BLaER1 treated with 17β-estradiol and CSF1 and Interleukin-3, amounts not matched to agents 10 nM and 100 nM (cell line): ENCODE results near the gene PALB2.
A peak's percentile ranks its signal among the peaks of the same experiment; 100 is the strongest.

Source experiments
- H3K27ac ChIP-seq, 11 experiments: shearing (Covaris generic); formaldehyde crosslinking; 2 replicates each; pipeline ENCODE4 v1.8.1; 2022
- H3K27me3 ChIP-seq, 11 experiments: shearing (Covaris generic); formaldehyde crosslinking; 2 replicates each; pipeline ENCODE4 v1.8.1; 2022
- H3K36me3 ChIP-seq, 11 experiments: shearing (Covaris generic); formaldehyde crosslinking; 2 replicates each; pipeline ENCODE4 v1.8.1; 2022
- H3K4me1 ChIP-seq, 10 experiments: shearing (Covaris generic); formaldehyde crosslinking; 2 replicates each; pipeline ENCODE4 v1.8.1; 2022
- H3K4me2 ChIP-seq, 11 experiments: shearing (Covaris generic); formaldehyde crosslinking; 2 replicates each; pipeline ENCODE4 v1.8.1; 2022
- H3K4me3 ChIP-seq, 10 experiments: shearing (Covaris generic); formaldehyde crosslinking; 2 replicates each; pipeline ENCODE4 v1.8.1; 2022
- H3K9ac ChIP-seq, 11 experiments: shearing (Covaris generic); formaldehyde crosslinking; 2 replicates each; pipeline ENCODE4 v1.8.1; 2022
- H3K9me3 ChIP-seq, 11 experiments: shearing (Covaris generic); formaldehyde crosslinking; replicated peaks in 1 of 11; 2 replicates each; pipeline ENCODE4 v1.8.1; 2022
- H4K20me1 ChIP-seq, 11 experiments: shearing (Covaris generic); formaldehyde crosslinking; 2 replicates each; pipeline ENCODE4 v1.8.1; 2022
- Cebpa-rat ChIP-seq, 11 experiments: shearing (Covaris generic); IDR thresholded peaks; 2 replicates each; pipeline ENCODE4 v1.8.1; 2022

PALB2 gene

GRCh38 chr16:23567602-23568001 lies 73.5 kb downstream of the PALB2 start:
- no peaks in the 10 kb centered on the region for H3K27me3 ChIP-seq
- H3K27ac ChIP-seq: no peak overlapping the region
- H3K4me1 ChIP-seq: peaks cover 0 to 34% (median 12%) of the 10 kb centered on the region in 10 experiments; a peak in 11 of 20 replicates
- peaks cover 0 to 66% (median 18%) of the 10 kb centered on the region in 11 experiments; a peak in 13 of 22 replicates for H4K20me1 ChIP-seq
- H3K9ac ChIP-seq: no peak overlapping the region
- TF ChIP-seq Cebpa-rat (IDR thresholded peaks at IDR 0.05): no peak
- no peak overlapping the region for H3K4me3 ChIP-seq
- H3K36me3 ChIP-seq: peaks cover 87 to 100% (median 97%) of the 10 kb centered on the region in 11 experiments
- H3K4me2 ChIP-seq: no peak overlapping the region
- H3K9me3 ChIP-seq: no peaks in the 10 kb centered on the region

DNA sequence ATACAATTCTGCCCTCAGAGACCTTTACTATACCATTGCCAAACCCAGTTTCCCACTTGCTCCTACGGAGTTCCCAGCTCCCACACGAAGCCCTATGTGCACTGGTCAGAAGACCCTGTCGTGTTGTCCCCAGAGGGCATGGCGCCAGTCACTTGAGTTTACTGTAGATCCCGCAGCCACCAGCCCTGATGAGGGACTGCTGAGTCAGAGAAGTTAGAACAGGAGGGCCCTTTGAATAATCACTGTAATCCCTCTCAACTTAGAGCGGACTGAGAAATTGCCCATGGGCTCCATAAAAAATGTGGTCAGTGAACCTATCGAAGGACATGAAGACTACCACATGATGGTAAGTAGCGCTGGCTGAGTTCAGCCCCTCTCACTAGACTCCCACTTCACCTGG lies 74.4 kb downstream of the PALB2 start:
- Histone ChIP-seq H3K4me1 (peaks cover 0 to 29% (median 12%) of the 10 kb centered on the region in 10 experiments; a peak in 11 of 20 replicates), H3K36me3 (peaks cover 87 to 100% (median 97%) of the 10 kb centered on the region in 11 experiments), H3K27me3 (no peaks in the 10 kb centered on the region), H4K20me1 (peaks cover 0 to 66% (median 11%) of the 10 kb centered on the region in 11 experiments; a peak in 13 of 22 replicates), H3K9ac (no peak overlapping the region), H3K4me3 (no peak overlapping the region), H3K9me3 (no peaks in the 10 kb centered on the region), H3K27ac (no peak overlapping the region), H3K4me2 (no peak overlapping the region)
- no peak for TF ChIP-seq Cebpa-rat (IDR thresholded peaks at IDR 0.05)

DNA sequence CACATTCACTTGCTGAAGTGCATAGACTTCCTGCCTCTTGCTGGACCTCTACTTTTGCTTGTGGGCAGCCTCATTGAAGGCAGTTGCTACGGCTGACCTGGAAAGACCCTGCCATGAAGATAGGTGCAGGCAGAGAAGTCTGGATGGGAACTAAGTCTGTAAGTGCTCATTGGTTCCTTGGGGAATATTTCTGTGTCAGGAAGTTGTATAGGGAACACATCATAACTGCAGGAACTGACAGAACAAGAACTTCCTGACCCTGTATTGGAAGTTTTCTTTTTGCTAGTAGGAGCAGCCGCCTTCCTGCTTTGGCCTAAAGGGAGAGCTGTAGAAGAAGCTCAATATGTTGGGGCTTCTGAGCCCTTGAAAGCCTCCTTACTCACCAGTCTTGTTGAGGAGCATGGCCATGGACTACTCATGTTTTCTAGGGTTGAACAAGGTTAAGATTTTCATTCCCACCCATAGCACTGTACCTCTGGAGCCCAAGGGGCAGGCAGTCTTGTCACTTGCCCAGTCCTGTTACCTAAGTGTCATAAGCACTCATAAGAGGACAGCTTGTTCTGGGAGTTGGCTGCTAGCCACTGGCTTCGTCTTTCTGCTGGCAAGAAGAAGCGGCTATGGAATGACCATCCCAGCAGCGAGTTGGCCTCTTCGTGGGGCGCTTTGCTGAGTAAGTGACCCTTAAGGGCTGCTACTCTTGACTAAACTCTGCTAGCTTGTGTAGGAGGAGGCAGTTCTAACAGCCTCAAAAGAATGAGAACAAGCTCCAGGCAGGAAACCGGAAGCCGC lies 76.3 kb downstream of the PALB2 start:
- no peak for TF ChIP-seq Cebpa-rat (IDR thresholded peaks at IDR 0.05)
- Histone ChIP-seq H3K9ac (no peak overlapping the region), H3K27me3 (no peaks in the 10 kb centered on the region), H3K9me3 (no peaks in the 10 kb centered on the region), H3K4me1 (peaks cover 0 to 26% (median 2%) of the 10 kb centered on the region in 10 experiments; a peak in 11 of 20 replicates), H3K4me2 (no peak overlapping the region), H4K20me1 (peaks cover 0 to 66% (median 13%) of the 10 kb centered on the region in 11 experiments; a peak in 12 of 22 replicates), H3K36me3 (peaks cover 89 to 100% (median 99%) of the 10 kb centered on the region in 11 experiments), H3K27ac (no peak overlapping the region), H3K4me3 (no peak overlapping the region)

- no peak overlapping the region for H3K27ac ChIP-seq
- peaks cover 0 to 70% (median 25%) of the 10 kb centered on the region in 11 experiments; a peak in 11 of 22 replicates for H4K20me1 ChIP-seq
- TF ChIP-seq Cebpa-rat (IDR thresholded peaks at IDR 0.05): no peak
- H3K4me3 ChIP-seq: no peak overlapping the region
- H3K4me1 ChIP-seq: peaks cover 12 to 34% (median 17%) of the 10 kb centered on the region in 10 experiments
- H3K9me3 ChIP-seq: no peaks in the 10 kb centered on the region
- H3K9ac ChIP-seq: no peak overlapping the region
- peaks cover 81 to 96% (median 92%) of the 10 kb centered on the region in 11 experiments for H3K36me3 ChIP-seq
- no peak overlapping the region for H3K4me2 ChIP-seq
- no peaks in the 10 kb centered on the region for H3K27me3 ChIP-seq
These were observed 77.9 kb downstream of the PALB2 start for GRCh38 chr16:23563186-23563585.

- Histone ChIP-seq H3K27me3 (no peaks in the 10 kb centered on the region), H3K9ac (peak overlapping the region in 1 of 11 experiments; percentile 35; a peak in 1 of 22 replicates), H3K4me1 (peaks cover 12 to 35% (median 18%) of the 10 kb centered on the region in 10 experiments), H3K36me3 (peaks cover 75 to 89% (median 85%) of the 10 kb centered on the region in 11 experiments), H4K20me1 (peaks cover 0 to 74% (median 25%) of the 10 kb centered on the region in 11 experiments; a peak in 11 of 22 replicates), H3K4me3 (no peak overlapping the region), H3K4me2 (no peak overlapping the region), H3K9me3 (no peaks in the 10 kb centered on the region), H3K27ac (no peak overlapping the region)
- no peak for TF ChIP-seq Cebpa-rat (IDR thresholded peaks at IDR 0.05)
These were observed 78.6 kb downstream of the PALB2 start for GRCh38 chr16:23562505-23562904.

DNA sequence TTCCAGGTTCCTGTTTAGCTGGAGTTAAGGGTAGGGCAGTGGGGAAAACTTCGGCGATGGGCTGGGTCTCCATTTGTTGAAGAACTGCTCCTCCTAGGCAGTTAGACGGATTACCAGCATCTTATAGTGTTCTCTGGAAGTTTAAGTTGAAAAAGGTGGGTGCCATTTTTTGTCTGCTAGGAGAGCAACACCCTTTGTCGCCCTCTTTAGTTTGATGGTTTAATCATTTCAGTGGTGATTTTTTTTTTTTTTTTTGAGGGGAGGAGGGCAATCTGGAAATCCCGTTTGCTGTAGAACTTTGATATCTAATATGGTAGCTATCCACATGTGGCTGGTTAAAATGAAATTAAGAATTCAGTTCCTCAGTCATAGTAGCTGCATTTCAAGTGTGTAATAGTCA lies 79.5 kb downstream of the PALB2 start:
- H3K4me3 ChIP-seq: no peak overlapping the region
- peaks cover 0 to 4% (median 0%) of the 10 kb centered on the region in 11 experiments; a peak in 1 of 22 replicates for H3K9me3 ChIP-seq
- peaks cover 14 to 39% (median 20%) of the 10 kb centered on the region in 10 experiments for H3K4me1 ChIP-seq
- H3K9ac ChIP-seq: peak overlapping the region in 2 of 11 experiments; percentile 6 to 87; a peak in 2 of 22 replicates
- H3K36me3 ChIP-seq: peaks cover 66 to 80% (median 76%) of the 10 kb centered on the region in 11 experiments
- no peak overlapping the region for H3K4me2 ChIP-seq
- peaks cover 0 to 74% (median 25%) of the 10 kb centered on the region in 11 experiments; a peak in 11 of 22 replicates for H4K20me1 ChIP-seq
- no peak overlapping the region for H3K27ac ChIP-seq
- H3K27me3 ChIP-seq: no peaks in the 10 kb centered on the region
- TF ChIP-seq Cebpa-rat (IDR thresholded peaks at IDR 0.05): no peak

- Histone ChIP-seq H3K36me3 (peaks cover 33 to 52% (median 45%) of the 10 kb centered on the region in 11 experiments), H3K4me1 (peaks cover 25 to 49% (median 28%) of the 10 kb centered on the region in 10 experiments), H3K9me3 (peaks cover 0 to 4% (median 0%) of the 10 kb centered on the region in 11 experiments; a peak in 1 of 22 replicates), H4K20me1 (peaks cover 0 to 52% (median 14%) of the 10 kb centered on the region in 11 experiments; a peak in 10 of 22 replicates), H3K4me2 (peak overlapping the region; percentile 73 to 97 (median 94)), H3K4me3 (peak overlapping the region; percentile 80 to 99 (median 94)), H3K27me3 (no peaks in the 10 kb centered on the region), H3K9ac (peak overlapping the region; percentile 87 to 98 (median 95)), H3K27ac (peak overlapping the region; percentile 63 to 96 (median 91))
- TF ChIP-seq Cebpa-rat (IDR thresholded peaks at IDR 0.05): no peak
These were observed 83.1 kb downstream of the PALB2 start for GRCh38 chr16:23557779-23558702.
